Transverse colon (tissue), 4 donors: ENCODE data around the gene BMPER.

Source experiments
- CTCF ChIP-seq, 5 experiments: fragments of 200-600 bp in 3 of 5; fragments of 450-650 bp in 2 of 5; sonication (generic) in 3 of 5; IDR thresholded peaks; 1 replicate in 2 of 5; 2 replicates in 3 of 5; pipeline ENCODE4 v1.5.1; 2016 to 2017; ENCODE audit warnings: antibody characterized with exemption in 5 of 5, inconsistent platforms in 3 of 5, mild to moderate bottlenecking in 2 of 5, moderate library complexity in 1 of 5
- EP300 ChIP-seq: sonication (generic); formaldehyde crosslinking; IDR thresholded peaks from one replicate; pipeline ENCODE4 v1.6.1; 2017; ENCODE audit warnings: antibody characterized with exemption, low read depth
- POLR2A ChIP-seq: fragments of 450-650 bp; IDR thresholded peaks from one replicate; pipeline ENCODE4 v1.6.1; 2016; ENCODE audit warnings: antibody characterized with exemption, mild to moderate bottlenecking, moderate library complexity
- POLR2AphosphoS5 ChIP-seq, 3 donors: sonication (generic); formaldehyde crosslinking; IDR thresholded peaks; one replicate each; pipeline ENCODE4 v1.6.1; 2016; ENCODE audit warnings: antibody characterized with exemption in 3 of 3

GRCh38 chr7:33918438-33919143 lies 13.3 kb downstream of the BMPER start:
- TF ChIP-seq CTCF (IDR thresholded peaks at IDR 0.05) (no peak), POLR2A (no peak), EP300 (no peak), POLR2AphosphoS5 (IDR thresholded peaks at IDR 0.05) (no peak)
